HG03108 (cell line): Measurements from ENCODE around the gene DNAJC1.
"Not testable (repeated sequence)": the region's sequence is repeated elsewhere in the genome, so short reads cannot be mapped to it uniquely, and the experiment has no call there.

Experiments
- ATAC-seq: cut with Tn5 transposase; IDR thresholded peaks from one replicate; pipeline ENCODE4 v1.9.1; 2021; ENCODE audit warnings: moderate library complexity; ENCODE audit not compliant: unreplicated experiment

The DNAJC1 gene

DNA sequence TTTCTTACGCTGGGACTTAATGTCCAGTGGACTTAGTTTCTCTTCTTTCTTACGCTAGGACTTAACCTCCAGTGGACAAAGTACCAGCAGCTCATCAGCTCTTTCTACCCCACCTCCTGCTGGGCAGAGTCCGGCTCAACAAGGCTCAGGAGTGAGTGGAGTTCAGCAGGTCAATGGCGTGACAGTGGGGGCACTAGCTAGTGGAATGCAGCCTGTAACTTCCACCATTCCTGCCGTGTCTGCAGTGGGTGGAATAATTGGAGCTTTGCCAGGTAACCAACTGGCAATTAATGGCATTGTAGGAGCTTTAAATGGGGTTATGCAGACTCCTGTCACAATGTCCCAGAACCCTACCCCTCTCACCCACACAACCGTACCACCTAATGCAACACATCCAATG is 269.8 kb downstream of the DNAJC1 start:
- ATAC-seq: no peak

DNA sequence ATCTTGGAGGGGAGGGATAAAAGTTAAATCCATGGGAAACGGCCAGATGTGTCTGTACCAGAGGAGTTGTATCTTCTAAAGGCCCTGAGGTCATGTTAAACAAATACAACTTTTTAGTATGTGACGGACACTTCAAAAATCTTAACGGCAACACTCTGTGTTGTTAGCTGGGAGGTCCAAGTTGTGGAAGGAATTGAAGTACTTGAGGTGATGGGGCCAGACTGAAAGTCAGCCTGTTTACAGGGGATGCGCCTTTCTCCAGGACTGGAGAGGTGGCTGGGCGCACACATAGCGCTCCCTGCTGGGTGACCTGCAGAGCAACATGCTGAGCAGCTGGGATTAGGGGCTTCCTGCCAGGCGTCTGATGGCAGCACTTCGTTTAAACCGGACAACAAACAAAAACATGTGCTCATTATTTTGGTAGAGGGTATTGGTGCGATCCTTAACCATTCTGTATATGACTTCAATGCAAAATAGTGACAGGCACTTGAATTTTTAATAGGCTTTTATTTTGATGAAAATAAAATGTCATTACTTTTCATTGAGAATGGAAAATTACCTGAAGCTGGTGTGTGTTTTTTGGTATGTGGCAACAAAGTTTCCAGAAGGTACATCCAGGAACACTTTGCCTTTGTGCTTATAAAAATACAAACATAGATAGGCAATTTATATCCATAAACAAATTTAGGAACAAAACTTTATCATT is 271.3 kb downstream of the DNAJC1 start:
- peak; percentile 88 for ATAC-seq

GRCh38 chr10:21728618-21729017 is 274.9 kb downstream of the DNAJC1 start:
- no peak for ATAC-seq

- no peak for ATAC-seq
Measured at GRCh38 chr10:21727452-21728168, 275.9 kb downstream of the DNAJC1 start.

- no peak for ATAC-seq
Measured at GRCh38 chr10:21726601-21727225, 276.8 kb downstream of the DNAJC1 start.

- peak; percentile 86 for ATAC-seq
Measured at GRCh38 chr10:21724687-21725367, 278.7 kb downstream of the DNAJC1 start.

- no peak for ATAC-seq
Measured at GRCh38 chr10:21724020-21724589, 279.4 kb downstream of the DNAJC1 start.

GRCh38 chr10:21722209-21722608 is 281.3 kb downstream of the DNAJC1 start:
- no peak for ATAC-seq

DNA sequence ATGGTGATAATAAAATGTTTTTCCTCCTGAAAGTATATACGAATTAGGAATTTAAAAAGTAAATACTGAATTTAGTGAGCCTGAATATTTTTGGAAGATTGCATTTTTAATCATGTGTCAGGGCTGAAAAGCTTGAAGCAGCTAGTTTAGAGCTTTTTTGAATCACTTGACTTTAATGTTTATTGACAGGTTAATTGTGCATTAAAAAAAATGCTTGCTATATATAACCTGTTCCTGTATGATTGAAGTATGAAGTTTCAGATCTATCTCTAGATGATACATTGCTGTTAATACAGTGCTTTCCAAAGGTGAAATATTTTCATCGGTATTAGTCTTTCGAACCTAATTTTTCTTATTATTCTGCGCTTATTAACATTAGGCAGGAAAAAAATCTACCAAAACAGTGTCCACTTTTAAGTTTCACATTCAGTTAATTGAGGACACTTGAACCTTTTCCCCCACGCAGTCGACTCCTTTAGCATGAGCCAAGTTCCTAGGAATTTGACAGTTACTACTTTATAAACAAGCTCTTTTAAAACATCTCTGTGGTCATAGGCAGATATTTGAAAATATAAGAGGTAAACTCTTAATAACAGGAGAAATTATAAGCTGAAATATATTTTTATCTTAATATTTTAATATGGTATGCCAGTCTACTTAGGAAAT is 282.4 kb downstream of the DNAJC1 start:
- ATAC-seq: no peak

- no peak for ATAC-seq
Measured at GRCh38 chr10:21720090-21720489, 283.4 kb downstream of the DNAJC1 start.

GRCh38 chr10:21719502-21719901 is 284.0 kb downstream of the DNAJC1 start:
- ATAC-seq: no peak

DNA sequence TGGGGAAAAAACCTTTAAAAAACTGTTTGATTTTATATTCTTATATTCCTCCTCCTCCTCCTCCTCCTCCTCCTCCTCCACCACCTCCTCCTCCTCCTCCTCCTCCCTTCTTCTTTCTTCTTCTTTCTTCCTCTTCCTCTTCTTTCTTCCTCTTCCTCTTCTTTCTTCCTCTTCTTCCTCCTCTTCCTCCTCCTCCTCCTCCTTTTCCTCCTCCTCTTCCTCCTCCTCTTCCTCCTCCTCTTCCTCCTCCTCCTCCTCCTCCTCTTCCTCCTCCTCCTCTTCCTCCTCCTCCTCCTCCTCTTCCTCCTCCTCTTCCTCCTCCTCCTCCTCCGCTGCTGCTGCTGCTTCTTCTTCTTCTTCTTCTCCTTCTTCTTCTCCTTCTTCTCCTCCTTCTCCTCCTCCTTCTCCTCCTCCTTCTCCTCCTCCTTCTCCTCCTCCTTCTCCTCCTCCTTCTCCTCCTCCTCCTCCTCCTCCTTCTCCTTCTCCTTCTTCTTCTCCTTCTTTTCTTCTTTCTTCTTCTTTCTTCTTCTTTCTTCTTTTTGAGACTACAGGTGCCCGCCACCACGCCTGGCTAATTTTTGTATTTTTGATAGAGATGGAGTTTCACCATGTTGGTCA is 286.0 kb downstream of the DNAJC1 start:
- not testable (repeated sequence) for ATAC-seq

DNA sequence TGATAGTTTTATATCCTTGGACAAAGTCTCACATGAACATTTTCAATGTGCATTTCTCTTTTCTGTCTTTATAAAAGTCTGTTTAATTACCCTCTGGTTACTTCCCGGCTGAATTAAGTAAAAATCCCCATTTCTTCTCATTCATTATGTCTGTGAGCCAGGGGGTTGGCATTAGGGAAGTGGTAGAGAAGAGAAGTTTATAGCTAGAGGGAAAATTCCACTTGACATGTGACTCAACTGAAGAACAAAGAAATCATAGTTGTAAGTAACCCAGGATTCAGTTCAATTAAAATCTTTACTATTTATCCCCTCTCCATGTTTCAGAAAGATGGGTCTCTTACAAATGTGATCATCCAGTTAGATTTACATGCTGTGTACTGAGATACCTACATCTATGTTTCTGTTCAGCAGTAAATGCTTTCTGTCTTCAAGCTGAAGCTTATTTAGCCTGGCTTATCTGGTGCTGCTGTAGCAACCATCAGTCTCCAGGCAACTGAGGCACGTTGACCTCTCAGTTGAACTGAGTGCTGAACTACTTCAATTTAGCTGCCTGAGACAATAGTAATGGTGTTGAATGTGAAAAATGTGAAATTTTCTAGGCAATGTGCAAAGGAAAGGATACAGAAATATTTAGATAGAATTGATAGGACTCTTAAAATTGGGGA is 287.9 kb downstream of the DNAJC1 start:
- ATAC-seq: no peak

DNA sequence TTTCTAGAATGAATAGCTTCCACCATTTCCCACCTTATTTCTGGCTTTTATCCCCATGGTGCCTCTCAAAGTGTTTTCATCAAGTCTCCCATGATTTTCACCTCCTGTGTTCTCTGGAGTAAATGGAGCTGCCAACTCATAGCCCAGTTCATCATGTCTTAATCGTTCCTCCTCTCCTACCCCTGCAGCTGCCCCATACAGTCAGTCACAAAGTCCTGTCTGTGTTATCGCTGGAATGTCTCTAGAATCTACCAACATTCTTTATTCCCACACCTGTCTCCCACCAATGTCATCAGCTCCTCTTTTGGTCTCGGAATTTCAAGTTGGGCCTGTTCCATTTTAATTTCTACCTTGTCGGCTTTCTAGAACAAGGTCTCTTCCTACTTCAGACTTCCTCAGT is 290.6 kb downstream of the DNAJC1 start:
- no peak for ATAC-seq

GRCh38 chr10:21707498-21707897 is 296.0 kb downstream of the DNAJC1 start:
- no peak for ATAC-seq
